ENCODE results near the gene GFPT2. TPM values are rescaled to one million over a fixed set of nuclear protein-coding genes. Genes with fewer than 3 reads are reported as not detected.

The GFPT2 gene
- 105 and 112 TPM in 2 replicates for total RNA-seq (2014; rRNA removed; shearing (Covaris generic))
- polyA plus RNA-seq (2015; cell fraction: cytosol; rRNA removed) = 116 and 129 TPM in 2 replicates
- 246 and 275 TPM in 2 replicates for polyA plus RNA-seq (2015; cell fraction: nucleus; rRNA removed)

- DNase-seq (ENCODE audit: low read depth) = peak; percentile 78
Measured at GRCh38 chr5:180353048-180353979, at the start of gene GFPT2. GFPT2 (minus strand) TSS chr5:180353336; CDS start chr5:180353217, 119 bp downstream.

DNA sequence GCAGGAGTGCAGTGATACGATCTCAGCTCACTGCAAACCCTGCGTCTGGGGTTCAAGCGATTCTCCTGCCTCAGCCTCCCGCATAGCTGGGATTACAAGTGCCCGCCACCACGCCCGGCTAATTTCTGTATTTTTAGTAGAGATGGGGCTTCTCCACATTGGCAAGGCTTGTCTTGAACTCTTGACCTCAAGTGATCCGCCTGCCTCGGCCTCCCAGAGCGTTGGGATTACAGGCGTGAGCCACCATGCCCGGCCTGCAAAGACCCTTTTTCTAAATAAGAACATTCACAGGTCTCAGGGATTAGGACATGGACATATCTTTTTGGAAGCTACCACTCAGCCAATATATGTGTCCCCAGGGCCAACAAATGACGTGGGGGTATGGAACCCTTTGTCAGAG, 49.6 kb upstream of the GFPT2 start:
- no peak for DNase-seq (ENCODE audit: low read depth)

DNA sequence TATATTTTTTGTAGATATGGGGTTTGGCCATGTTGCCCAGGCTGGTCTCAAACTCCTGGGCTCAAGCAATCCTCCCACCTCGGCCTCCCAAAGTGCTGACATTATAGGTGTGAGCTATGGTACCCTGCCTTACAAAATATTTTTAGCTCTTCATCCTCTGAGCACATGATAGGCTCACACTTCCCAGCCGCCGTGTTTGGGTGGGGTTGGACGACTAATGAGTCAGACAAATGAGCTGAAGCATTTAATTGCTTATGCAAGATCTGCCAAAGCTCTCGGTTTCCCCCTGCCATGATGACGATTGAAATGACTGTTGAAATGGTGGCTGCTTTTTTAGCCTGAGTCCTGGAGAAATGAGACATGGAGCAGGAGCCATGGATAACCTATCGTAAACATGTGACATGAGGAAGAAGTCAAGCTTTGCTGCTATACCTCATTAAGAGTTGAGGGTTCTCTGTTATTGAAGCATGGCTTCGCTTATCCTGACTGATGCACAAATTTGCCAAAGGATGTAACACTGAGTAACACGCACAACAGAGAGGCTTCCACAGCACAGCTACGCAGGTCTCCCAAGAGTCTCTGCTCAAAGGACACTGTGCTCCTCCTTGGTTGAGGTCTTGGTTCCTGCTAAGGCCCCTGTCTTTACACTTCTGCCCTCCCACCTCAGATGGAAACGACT, 48.2 kb upstream of the GFPT2 start:
- no peak for DNase-seq (ENCODE audit: low read depth)

GRCh38 chr5:180400416-180400815, 47.3 kb upstream of the GFPT2 start:
- DNase-seq (ENCODE audit: low read depth) = no peak

DNA sequence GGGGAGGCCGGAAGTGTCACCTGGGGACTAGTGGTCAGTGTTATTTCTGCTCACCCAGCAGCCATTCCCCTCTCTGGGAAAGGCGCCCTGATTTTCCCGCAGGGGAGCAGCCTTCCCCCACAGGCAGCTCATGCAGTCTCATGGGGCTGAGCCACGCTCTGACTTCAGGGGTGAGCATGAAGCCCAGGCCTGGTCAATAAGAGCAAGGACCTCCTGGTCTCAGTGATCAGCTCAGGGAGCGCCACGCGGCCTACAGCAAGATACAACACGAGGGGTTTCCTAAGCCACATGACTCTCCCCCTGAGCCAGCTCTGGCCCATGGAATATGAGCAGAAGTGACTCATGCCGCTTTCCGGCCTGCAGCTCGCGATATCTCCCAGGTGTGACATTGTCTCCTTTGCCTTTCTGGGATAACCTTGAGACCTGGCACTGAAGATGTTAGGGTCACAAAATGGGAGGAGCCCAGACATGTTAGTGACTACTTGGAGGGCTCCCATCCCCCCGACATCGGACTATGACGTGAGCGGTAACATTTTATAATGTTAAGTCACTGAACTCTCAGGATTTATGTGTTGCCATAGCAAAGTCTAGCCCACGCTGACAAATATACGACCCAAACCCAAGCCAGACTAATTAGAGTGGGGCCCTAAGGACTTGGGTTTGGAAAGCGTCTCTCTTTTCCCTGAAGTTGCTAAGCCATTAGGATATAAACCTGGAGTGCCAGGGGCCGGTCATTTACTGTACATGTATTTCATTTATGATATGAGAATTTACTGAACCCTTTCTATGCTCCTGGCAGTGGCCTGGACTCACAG, 46.5 kb upstream of the GFPT2 start:
- no peak for DNase-seq (ENCODE audit: low read depth)

DNA sequence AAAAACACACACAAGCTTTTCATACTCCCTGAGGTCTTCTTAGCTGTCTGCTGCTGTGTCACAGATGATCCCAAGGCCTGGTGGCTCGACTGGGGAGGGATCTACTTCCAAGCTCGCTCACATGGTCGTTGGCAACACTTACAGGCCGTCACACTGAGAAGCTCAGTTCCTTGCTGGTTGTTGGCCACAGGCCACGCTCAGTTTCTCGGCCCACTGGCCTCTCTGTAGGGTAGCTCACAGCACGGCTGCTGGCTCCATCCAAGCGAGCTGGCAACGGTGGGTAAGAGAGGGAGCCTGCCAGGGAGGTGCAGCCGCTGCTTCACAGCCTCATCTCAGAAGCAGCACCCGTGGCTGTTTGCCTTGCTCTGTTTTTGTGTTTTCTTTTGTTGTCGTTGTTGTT, 43.8 kb upstream of the GFPT2 start:
- DNase-seq (ENCODE audit: low read depth) = no peak

- DNase-seq (ENCODE audit: low read depth) = no peak
Measured at GRCh38 chr5:180395540-180396274, 42.6 kb upstream of the GFPT2 start.

DNA sequence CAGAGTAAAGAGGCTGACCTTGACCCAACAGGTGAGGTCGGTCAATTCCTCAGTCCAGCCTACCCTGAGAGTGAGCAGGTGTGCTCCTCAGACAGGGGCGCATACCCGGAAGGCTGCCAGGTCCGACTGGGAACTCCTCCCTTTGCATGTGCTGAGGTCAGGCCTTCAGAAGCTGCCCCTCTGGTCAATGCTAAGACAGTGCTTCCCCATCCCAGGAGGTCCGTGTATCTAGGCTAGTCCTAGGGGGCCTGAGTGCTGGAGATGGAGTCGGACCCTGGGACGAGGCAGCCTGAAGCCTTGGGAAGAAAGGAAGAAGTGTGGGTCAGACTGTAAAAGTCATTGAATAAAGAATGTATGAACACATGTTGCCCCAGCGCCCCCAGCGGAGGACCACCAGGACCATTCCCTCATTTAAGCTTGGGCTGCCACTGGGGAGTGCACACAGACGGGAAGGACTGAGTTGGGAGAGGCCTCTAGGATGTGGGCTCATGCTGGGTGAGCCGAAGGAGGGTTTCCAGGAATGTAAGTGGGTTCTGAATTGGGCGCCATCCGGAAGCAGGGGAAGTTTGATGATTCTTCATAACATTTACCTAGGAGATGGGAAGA, 41.0 kb upstream of the GFPT2 start:
- DNase-seq (ENCODE audit: low read depth) = no peak

- no peak for DNase-seq (ENCODE audit: low read depth)
Measured at GRCh38 chr5:180391276-180391675, 38.1 kb upstream of the GFPT2 start.

GRCh38 chr5:180390441-180391190, 37.5 kb upstream of the GFPT2 start:
- DNase-seq (ENCODE audit: low read depth) = no peak

GRCh38 chr5:180389252-180390101, 36.3 kb upstream of the GFPT2 start:
- DNase-seq (ENCODE audit: low read depth) = no peak

DNA sequence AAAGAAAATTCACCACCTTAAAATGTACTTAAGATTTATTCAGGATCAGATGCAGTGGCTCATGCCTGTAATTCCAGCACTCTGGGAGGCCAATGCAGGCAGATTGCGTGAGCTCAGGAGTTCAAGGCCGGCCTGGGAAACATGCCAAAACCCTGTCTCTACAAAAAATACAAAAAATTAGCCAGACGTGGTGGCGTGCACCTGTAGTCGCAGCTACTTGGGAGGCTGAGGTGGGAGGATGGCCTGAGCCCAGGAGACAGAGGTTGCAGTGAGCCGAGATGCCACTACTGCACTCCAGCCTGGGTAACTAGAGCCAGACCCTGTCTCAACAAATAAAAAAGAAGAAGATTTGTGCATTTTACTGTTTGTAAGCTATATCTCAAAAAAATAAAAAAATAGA, 34.7 kb upstream of the GFPT2 start:
- DNase-seq (ENCODE audit: low read depth) = no peak

GRCh38 chr5:180382926-180383325, 29.8 kb upstream of the GFPT2 start:
- DNase-seq (ENCODE audit: low read depth) = no peak

DNA sequence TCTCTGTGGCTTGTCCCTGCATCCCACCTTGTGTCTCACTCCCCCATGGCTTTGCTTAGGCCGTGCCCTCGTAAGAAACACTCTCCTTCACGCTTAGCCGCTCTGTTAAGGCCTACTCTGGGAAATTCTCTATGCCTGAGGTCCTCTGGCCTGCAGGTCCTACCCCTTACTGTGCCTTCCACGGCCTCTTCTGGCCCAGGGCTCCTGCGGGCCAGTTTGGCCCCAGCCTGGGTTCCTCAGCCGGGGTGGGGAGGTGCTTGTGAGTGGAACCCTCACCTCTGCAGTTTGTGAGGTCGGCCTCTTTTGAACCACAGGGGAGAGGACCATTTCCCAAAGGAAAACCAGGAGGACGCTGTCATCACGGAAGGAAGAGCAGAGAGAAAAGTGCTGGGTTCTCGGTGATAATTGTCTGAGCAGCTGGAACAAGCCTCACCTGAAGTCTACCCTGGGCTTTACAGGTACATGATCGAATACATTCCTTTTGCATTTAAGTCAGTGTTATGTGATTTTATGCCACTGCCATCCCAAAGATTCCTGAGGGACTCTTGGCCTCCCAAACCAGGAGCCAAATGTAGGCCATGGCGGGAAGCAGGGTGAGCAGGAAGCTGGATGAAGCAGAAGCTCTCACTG, 28.8 kb upstream of the GFPT2 start:
- DNase-seq (ENCODE audit: low read depth) = no peak

- DNase-seq (ENCODE audit: low read depth) = no peak
Measured at GRCh38 chr5:180381428-180381827, 28.3 kb upstream of the GFPT2 start.

DNA sequence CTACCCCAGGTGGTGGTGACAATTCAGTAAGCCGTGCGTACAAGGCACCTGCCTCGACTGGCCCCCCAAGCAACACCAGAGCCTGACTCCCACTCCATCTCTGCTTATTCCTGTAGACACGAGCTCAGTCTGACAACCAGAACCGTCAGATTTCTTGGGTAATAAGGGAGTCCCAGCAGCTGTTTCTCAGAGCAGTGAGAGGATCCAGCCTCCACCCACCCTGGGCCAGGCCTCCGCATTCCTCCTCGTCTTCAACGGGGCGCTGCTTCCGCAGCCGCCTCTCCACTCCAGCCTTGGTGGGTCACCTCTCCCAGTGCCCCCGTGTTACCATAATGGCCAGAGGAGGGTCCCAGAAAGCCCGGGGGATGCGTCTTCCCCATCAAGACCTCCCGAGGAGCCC, 27.7 kb upstream of the GFPT2 start:
- no peak for DNase-seq (ENCODE audit: low read depth)

DNA sequence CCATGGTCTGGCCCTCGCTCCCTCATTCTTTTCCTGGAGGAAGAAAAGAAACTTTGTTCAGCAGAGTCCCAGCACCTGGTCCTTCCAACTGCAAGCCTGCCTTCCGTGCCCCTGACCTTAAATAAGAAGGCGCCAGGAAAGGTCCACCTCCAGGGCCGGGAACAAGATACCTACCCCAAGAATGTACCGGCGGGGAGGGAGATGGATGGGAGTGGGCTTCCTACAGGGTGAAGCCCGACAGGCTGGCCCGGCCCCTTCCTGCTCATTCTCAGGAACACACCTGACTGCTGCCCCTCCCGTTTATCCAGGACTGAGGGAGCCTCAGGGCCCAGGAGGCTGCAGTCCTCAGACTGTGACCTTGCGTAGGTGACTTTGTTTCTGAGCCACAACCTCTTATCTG, 27.3 kb upstream of the GFPT2 start:
- no peak for DNase-seq (ENCODE audit: low read depth)

All from HT1080 (cell line).